ENCODE measurements around the gene C17orf50.

C17orf50 gene

DNA sequence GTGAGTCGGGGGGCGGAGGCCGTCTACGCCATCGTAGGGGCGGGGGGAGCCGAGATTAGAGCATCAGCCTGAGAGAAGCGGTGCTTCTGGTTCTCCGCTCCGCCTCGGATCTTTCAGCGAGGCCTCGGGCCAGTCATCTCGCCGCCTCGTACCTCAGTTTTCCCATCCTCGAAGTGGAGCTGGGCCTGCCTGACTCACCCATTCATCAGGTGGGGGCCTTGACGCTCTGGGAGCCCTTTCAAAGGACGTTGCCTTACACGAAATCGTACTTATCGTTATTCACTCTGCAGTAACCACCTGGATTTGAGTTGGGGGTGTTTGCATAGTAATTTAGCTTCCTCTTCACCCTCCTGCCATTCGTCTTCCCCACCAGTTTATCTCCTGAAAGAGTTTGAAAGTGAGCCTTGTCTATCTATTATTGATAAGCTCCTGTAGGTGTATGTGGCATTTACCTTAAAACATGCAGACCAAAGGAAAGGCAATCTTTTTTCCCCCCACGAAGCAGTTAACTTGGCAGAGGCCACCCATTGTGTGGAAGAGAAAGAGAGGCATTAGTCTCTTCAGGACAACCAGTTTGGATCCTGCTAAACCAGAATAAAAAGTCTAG, 49.3 kb downstream of the C17orf50 start:
- DNase-seq (ENCODE audit: low read depth in 1 of 2, low spot score in 1 of 2): peak in 1 of 2 donors; percentile 41

DNA sequence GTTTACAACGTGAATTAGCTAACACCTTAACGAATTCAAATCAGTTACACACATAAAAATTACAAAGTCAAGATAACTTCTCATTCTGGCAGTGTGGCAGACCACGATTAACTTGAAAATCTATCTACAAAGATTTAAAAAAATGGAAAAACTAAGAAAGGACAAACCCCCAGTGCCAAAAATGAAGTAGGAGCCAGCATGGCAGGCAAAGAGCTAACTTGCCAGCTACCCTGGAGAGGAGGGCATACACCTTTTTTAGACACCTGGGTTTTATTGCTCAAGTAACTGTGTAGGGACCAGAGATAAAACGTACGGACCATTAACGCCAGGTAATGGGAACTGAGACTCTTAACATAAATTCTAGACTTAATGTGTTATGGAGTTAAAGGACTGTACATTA, 51.1 kb downstream of the C17orf50 start:
- DNase-seq (ENCODE audit: low read depth in 1 of 2, low spot score in 1 of 2): no peak

GRCh38 chr17:35812456-35812855, 51.8 kb downstream of the C17orf50 start:
- no peak for DNase-seq (ENCODE audit: low read depth in 1 of 2, low spot score in 1 of 2)
